GM12891 (cell line): Measurements from ENCODE around the gene ZNF605. TPM values are rescaled to one million over a fixed set of nuclear protein-coding genes. Genes with fewer than 3 reads are reported as not detected.
"Not testable (repeated sequence)": the region's sequence is repeated elsewhere in the genome, so short reads cannot be mapped to it uniquely, and the experiment has no call there.

Source experiments
- DNase-seq: peaks from one replicate; pipeline ENCODE4 v3.0.0; 2011; ENCODE audit warnings: low spot score; ENCODE audit not compliant: insufficient read length
- FAIRE-seq: peaks from 2 replicates; lab custom pipeline; 2011; peaks lifted over from hg19 to GRCh38; lab: Jason Lieb, UNC
- PAX5 ChIP-seq: IDR thresholded peaks from 2 replicates; pipeline ENCODE4 v1.6.1; 2011; ENCODE audit warnings: low read length, moderate library complexity, mild to moderate bottlenecking; ENCODE audit not compliant: insufficient read depth, severe bottlenecking
- POLR2A ChIP-seq: IDR thresholded peaks from 2 replicates; pipeline ENCODE4 v1.6.1; 2011; ENCODE audit warnings: low read depth, low read length, control low read depth
- POLR2AphosphoS5 ChIP-seq: IDR thresholded peaks from 2 replicates; pipeline ENCODE4 v1.6.1; 2011; ENCODE audit warnings: low read depth, low read length, control low read depth
- POU2F2 ChIP-seq: IDR thresholded peaks from 2 replicates; pipeline ENCODE4 v1.6.1; 2011; ENCODE audit warnings: low read depth, mild to moderate bottlenecking, control low read depth, low read length, moderate library complexity
- SPI1 ChIP-seq: IDR thresholded peaks from 2 replicates; pipeline ENCODE4 v1.6.1; 2011; ENCODE audit warnings: low read depth, low read length, control low read depth
- TAF1 ChIP-seq: IDR thresholded peaks from 2 replicates; pipeline ENCODE4 v1.6.1; 2011; ENCODE audit warnings: low read depth, low read length, control low read depth
- polyA plus RNA-seq: library from polyadenylated mRNA; unstranded; fragments of >200 nt; gene quantifications from one replicate; pipeline ENCODE4 v1.2.1, GENCODE V29; 2012; ENCODE audit warnings: low read depth, missing spikeins, inconsistent platforms; ENCODE audit not compliant: missing spikeins

ZNF605 gene
- 1.5 TPM for polyA plus RNA-seq

DNA sequence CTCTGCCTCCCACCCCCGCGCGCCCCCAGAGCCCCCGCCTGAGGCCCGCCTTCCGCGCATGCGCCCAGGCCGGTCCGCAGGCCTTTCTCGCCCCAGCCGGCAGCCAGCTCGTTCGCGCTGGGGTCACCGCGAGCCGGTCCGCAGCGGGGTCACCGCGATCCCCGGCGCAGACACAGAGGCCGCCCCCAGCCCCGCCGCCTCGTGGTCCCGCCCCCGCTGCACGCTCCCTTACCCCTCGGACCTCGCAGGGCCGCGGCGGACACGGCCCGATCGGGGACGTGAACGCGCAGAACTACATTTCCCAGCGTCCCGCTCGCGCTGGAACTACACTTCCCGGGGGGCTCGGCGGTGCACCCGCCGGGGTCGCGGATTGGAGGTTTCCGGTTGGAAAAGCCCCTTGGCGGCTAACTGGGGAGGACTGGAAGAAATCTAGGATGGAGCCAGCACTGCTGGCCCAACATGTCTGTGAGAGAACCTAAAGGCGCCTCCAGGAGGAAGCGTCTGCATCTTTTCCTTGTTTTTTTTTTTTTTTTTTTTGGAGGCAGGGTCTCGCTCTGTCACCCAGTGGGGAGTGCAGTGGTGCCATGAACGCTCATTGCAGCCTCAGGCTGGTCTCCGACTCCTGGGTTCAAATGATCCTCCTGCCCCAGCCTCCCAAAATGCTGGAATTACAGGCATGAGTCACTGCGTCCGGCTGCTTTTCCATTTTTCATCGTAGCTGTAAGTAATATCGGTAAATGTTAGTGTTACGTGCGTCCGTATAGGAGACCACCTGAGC is at the start of gene ZNF605:
ZNF605 (minus strand) TSS at position 296 of the 778 bp plus-strand sequence. CDS start 10,671 bp downstream, outside the sequence.
- FAIRE-seq = peak; percentile 91
- DNase-seq = peak; percentile 97
- TF ChIP-seq POU2F2 (peak; percentile 40; the same call in 1 of the 2 replicates), POLR2A (no peak)

DNA sequence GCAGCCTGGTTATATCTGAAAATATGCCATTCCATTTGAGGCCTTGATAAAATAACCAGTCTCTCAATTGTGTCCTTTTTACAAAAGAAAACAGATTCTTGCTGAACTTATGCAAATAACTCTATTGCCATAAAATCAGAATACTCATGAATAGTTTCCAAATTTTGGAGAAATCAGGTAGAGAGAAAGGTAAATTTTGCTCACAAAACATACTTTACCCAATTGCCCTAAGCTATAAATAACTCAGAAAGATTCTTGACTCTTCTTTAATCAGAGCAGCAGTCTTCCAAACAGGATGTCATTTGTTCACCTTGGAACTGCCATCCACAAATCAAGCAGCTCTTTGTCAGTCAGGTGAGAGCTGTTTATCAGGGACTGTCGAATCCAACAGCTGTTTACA is 42.6 kb upstream of the ZNF605 start:
- FAIRE-seq (no peak), DNase-seq (no peak)
- TF ChIP-seq POLR2AphosphoS5 = no peak
- TF ChIP-seq TAF1 = no peak
- TF ChIP-seq PAX5 = no peak
- no peak for TF ChIP-seq POLR2A
- no peak for TF ChIP-seq SPI1
- no peak for TF ChIP-seq POU2F2

DNA sequence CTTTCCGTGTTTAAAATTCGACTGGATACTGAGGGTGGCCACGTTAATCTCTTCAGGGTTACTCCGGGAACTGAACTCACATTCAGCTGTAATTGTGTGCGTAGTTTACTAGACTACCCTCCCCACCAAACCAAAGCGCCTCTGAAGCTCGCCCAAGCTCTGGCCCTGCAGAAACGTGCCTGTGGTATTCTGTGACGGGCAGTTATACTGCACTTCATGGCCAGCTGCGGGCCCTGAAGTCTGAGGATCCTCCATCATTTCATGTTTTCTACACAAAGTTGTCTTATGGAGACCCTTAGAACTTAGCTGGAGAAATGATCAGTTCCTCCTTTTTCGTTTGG is 30.7 kb upstream of the ZNF605 start:
- TF ChIP-seq TAF1 (no peak), PAX5 (no peak), POU2F2 (no peak), POLR2A (no peak), SPI1 (peak; percentile 35; the same call in 1 of the 2 replicates)
- FAIRE-seq (no peak), DNase-seq (no peak)

DNA sequence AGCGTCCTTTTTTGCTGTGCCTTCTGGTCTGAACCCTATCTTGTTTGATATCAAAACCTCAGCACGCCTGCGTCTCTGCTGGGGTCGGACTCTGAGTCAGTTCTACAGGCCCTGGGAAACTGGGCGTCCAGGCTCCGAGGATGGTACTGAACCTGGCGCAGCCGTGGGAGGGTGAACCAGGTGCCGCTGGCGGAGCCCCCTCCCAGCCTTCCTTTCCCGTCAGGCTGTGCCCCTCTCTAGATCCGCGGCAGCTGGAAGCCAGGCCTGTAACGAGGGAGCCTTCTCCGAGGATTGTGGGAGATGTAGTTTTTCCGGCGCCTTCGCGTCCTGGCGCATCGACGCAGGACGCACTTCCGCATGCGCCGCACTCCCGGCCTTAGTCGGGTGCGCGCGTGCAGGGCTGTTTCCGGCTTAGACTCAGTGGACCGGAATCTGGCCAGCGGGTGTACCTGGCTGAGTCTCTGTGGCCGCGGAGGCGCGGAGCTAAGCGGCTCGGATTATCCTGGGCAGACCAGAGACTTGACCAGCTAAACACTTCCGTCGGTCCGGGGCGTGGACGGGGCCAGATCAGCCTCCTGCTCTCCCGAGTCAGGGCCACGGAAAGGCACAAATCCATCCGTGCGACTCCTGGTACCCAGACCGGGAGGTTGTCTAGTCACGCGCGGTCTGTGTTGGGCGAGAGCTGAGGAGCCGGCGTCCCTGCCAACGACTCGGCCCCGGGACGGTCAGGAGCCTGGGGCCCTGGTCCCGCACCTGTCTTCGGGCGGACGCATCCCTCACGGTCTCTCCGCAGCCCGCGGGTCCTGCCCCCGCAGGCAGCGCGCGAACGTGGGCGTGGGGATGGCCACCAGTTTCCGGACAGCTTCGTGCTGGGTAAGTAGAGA is 30.1 kb upstream of the ZNF605 start, which contains the start of gene ZNF26:
ZNF26 (plus strand) TSS at position 367 of the 884 bp plus-strand sequence; CDS start at position 841, 474 bp downstream.
- peak; percentile 94 for TF ChIP-seq POLR2AphosphoS5
- peak; percentile 92 for TF ChIP-seq PAX5
- TF ChIP-seq POU2F2 = peak; percentile 76; the same call in 1 of the 2 replicates
- peak; percentile 92 for TF ChIP-seq POLR2A
- TF ChIP-seq SPI1 = peak; percentile 52
- TF ChIP-seq TAF1 = peak; percentile 92
- DNase-seq = peak; percentile 87
- peak; percentile 100 for FAIRE-seq

DNA sequence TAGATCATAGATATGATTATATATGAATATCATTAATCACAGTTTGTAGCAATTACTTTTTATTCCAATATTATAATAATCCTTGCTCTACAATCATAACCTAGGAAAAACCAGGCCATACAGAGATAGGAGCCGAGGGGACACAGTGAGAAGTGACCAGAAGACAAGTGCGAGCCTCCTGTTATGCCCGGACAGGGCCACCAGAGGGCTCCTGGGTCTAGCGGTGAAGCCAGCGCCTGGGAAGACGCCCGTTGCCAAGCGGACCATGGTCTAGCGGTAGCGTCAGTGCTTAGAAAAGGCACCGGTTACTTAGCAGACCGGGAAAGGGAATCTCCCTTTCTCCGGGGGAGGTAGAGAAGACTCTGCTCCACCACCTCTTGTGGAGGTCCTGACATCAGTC is 20.8 kb upstream of the ZNF605 start:
- not testable (repeated sequence) for DNase-seq

DNA sequence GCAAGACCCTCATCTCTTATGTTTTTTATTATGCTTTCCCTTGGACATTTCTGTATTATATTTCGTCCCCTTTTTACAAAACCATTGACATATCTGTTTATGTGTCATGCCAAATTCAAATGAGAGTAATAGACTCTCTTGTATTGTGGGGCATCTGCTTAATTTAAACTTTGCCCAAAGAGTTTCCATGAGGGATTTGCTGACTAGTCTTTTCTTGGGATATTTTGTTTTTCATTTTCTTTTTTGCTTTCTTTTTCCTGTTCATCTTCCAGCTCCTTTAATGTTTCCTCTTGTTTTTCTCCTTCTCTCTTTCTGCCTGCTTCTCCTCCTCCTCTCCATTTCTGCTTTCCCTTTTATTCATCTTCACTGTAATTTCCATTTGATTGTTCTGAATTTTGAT is 16.3 kb upstream of the ZNF605 start:
- DNase-seq (no peak), FAIRE-seq (no peak)
- no peak for TF ChIP-seq SPI1
- no peak for TF ChIP-seq POLR2A

More for the DNA sequence above, 20.8 kb upstream of the ZNF605 start:
- FAIRE-seq = not testable (repeated sequence)

DNA sequence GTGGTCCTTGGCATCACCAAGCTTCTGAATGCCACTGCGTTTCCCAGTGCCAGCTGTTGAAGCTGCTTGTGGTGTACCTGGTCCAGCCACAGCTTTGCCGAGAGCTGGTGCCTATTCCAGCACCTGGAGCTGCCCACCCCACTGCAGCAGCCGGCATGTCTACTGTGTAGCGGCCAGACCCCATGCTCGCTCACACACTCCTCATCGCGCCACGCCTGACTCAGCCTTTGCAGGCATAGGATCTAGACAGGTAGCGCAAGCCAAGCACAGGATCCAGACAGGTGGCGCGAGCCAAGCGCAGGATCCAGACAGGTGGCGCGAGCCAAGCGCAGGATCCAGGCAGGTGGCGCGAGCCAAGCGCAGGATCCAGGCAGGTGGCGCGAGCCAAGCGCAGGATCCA is 11.6 kb upstream of the ZNF605 start:
- FAIRE-seq (no peak), DNase-seq (no peak)
- no peak for TF ChIP-seq POLR2AphosphoS5
- TF ChIP-seq POLR2A = no peak
- TF ChIP-seq PAX5 = no peak
- no peak for TF ChIP-seq TAF1
- TF ChIP-seq SPI1 = no peak
- TF ChIP-seq POU2F2 = no peak

DNA sequence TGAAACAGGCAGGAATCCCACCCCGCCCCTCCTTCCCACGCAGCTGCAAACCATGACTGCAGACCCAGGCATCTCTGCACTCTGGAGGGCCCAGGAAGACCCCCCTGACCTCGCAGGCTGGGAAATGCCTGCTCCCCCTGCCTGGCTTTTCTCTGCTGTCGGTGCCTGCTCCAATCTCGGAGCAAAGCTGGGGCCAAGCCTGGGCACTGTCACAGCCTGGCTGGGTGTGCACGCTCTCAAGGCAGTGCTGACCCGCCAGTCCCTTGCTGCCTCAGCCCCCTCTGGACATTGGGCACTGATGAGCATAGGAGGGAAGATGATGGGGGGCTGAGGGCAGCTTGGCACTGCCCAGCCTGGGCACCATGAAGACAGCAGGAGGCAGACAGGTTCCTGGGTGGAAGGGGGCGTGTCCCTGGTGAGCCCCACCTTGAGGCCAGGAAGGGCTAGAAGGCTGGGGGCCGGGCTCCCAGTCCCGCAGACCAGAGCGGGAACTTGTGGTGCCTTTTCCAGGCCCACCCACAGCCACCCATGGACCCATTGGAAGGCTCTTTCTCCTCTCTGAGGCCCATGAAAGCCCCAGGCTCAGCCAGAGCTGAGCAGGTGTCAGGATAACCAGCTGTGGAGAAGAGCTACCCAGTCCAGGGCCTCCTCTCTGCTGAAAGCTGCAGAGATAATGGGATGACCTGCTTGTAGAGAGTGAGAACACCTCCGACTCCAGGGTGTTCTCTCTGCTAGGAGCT is 10.7 kb upstream of the ZNF605 start:
- no peak for DNase-seq
- FAIRE-seq = no peak
- no peak for TF ChIP-seq TAF1
- no peak for TF ChIP-seq POU2F2
- TF ChIP-seq PAX5 = no peak
- TF ChIP-seq POLR2AphosphoS5 = no peak
- no peak for TF ChIP-seq SPI1
- no peak for TF ChIP-seq POLR2A

DNA sequence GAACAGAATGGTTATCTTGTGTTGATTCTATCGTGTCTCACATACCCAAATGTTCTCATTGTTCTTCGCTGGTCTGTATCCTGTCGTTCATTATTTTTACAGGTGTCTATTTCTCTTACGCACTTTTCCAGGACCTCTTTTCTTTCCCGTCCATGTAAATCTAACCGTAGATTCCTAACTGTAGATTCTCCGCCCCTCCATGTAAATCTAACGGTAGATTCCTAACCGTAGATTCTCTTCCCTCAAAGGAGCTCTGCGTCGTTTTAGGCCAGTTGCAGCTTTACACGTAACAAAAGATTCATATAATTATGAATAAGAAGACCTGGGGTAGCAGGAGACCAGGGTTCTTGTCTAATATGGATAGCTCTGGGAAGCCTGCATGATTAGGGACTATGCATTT is 9.7 kb upstream of the ZNF605 start:
- no peak for DNase-seq
- no peak for TF ChIP-seq PAX5
- TF ChIP-seq POLR2A = no peak
- no peak for TF ChIP-seq TAF1
- TF ChIP-seq POLR2AphosphoS5 = no peak
- no peak for TF ChIP-seq SPI1
- TF ChIP-seq POU2F2 = no peak

DNA sequence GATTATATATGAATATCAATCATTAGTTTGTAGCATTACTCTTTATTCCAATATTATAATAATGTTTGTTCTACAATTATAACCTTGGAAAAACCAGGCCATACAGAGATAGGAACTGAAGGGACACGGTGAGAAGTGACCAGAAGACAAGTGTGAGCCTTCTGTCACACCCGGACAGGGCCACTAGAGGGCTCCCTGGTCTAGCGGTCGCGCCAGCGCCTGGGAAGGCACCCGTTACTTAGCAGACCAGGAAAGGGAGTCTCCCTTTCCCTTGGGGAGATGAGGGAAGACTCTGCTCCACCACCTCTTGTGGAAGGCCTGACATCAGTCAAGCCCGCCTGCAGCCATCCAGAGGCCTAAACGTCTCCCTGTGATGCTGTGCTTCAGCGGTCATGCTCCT is 7.8 kb upstream of the ZNF605 start:
- DNase-seq, FAIRE-seq: not testable (repeated sequence)

More for the DNA sequence above, 9.7 kb upstream of the ZNF605 start:
- no peak for FAIRE-seq

DNA sequence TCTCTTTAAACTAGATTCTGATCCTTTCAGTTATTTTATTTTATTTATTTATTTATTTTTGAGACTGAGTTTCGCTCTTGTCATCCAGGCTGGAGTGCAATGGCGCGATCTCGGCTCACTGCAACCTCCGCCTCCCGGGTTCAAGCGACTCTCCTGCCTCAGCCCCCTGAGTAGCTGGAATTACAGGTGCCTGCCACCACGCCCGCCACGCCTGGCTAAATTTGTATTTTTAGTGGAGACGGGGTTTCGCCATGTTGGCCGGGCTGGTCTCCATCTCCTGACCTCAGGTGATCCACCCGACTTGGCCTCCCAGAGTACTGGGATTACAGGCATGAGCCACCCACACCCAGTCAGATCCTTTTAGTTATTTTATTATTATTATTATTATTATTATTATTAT is 5.7 kb upstream of the ZNF605 start:
- FAIRE-seq = not testable (repeated sequence)

More for the DNA sequence above, 5.7 kb upstream of the ZNF605 start:
- DNase-seq = not testable (repeated sequence)
